Limb (tissue), 2 donors: Measurements from ENCODE around the gene PI4KA.

Source experiments
- DNase-seq, 2 donors: peaks; one replicate each; pipeline ENCODE4 v3.0.0-alpha.2; 2016; ENCODE audit errors: extremely low spot score in 2 of 2

The PI4KA gene

DNA sequence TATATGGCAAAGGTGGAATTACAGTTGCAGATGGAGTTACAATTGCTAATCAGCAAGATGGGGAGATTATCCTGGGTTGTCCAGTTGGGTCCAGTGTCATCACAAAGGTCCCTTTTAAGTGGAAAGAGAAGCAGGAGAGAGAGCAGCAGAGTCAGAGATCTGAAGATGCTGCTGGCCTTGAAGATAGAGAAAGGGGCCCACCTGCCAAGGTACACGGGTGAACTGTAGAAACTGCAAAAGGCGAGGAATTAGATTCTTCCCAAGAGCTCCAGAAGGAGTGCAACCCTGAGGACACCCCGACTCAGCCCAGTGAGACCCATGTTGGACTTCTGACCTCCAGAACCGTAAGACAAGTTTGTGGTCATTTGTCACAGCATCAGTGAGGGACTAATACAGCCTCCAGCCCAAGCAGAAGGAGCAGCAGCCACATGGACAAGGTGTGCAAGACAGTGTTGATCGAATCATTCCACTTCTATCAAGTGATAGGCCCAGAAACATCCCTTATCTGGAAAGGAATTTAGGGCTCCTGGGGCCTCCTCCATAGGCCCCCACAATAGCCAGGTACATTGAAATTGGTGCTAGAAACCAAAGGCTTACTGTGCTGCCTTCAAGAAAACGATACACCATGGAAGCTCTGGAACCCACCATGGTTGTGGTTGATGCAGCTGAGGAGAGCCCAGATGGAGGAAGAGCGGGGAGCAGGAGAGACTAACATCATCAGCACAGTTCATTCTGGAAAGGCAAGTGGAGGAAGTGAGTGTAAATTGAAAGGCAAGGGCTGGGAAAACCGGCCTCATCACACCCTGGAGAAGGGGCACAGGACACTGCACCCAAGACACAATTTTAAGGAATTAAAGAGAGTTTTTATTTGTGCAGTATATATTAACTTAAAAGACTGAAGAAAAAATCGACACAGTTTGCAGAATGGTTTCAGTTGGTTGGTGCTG is 23.5 kb upstream of the PI4KA start:
- DNase-seq = no peak

DNA sequence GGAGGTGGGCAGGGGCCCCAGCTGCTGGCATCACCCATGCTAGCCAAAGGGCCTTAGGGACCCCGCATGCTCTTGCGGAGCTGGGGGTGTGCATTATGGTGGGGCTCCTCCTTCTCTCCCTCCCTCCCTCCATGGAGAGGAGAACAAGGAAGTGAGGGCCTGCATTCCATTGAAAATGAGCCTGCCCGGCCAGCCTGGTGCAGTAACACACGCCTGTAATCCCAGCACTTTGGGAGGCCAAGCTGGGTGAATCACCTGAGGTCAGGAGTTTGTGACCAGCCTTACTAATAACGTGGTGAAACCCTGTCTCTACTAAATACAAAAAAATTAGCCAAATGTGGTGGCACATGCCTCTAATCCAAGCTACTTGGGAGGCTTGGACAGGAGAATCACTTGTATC is 22.6 kb upstream of the PI4KA start:
- no peak for DNase-seq

GRCh38 chr22:20877715-20878114 is 19.1 kb upstream of the PI4KA start:
- no peak for DNase-seq

DNA sequence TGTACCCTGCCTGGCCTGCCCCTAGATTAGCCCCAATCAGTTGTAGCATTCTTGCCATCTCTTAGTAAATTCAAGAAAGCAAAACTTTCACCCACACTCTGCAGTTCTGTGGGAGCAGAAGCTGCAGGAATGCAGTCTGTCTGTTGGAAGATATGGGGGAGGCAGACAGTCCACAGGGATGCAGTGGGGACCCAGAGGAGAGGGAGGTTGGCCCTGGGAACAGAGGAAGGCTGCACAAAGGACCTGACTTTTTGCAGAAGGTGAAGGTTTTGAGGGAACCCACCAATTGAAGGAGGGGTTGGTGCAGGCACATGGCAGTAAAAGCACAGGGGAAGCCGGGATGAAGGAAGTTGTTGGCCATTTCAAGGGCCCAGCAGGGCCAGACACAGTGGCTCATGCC is 16.7 kb upstream of the PI4KA start:
- DNase-seq = no peak

- DNase-seq = no peak
Observed at GRCh38 chr22:20873214-20873613, 14.6 kb upstream of the PI4KA start.

- DNase-seq = no peak
Observed at GRCh38 chr22:20869234-20869633, 10.6 kb upstream of the PI4KA start.

DNA sequence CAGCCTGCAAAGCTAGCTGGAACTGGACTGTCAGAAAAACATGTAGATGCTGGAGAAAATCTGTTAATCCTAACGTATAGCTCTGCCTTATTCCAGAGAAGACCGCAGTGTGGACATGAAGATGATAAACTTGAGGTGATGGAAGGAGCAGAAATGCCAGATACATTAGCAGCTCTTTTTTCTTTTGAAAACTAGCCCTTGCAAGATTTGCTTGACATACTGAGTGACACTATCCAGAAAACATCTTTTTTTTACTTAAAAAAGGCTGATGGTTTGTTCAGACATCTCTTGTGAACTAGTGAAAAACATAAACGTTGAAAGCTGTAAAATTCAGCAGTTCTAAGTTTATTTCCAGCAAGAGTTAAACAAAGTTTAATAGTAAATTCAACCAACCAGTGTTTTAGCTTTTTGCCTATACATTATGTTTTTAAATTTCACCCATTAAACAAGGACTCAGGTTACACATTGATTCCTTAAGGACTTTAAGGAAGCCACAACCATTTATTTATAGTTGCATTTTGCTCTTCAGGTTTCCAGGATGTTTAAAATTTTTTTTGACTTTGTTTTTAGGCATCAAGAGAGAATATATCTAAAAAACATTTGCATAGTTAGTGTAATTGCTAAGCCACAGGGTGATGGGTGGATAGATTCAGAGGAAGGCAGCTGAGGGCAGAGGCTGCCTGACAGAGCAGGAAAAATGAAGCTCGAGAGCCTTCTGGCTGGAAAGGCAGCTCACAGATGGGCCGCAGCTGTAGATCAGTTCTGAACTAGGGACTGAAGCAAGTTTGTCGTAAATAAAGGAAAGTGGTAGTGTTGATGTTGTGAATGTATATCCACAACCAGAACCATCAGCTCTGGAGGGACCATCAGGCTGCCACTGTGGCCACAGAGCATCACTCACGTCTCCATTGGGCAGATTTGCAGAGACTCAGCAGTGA is 9.7 kb upstream of the PI4KA start:
- no peak for DNase-seq

DNA sequence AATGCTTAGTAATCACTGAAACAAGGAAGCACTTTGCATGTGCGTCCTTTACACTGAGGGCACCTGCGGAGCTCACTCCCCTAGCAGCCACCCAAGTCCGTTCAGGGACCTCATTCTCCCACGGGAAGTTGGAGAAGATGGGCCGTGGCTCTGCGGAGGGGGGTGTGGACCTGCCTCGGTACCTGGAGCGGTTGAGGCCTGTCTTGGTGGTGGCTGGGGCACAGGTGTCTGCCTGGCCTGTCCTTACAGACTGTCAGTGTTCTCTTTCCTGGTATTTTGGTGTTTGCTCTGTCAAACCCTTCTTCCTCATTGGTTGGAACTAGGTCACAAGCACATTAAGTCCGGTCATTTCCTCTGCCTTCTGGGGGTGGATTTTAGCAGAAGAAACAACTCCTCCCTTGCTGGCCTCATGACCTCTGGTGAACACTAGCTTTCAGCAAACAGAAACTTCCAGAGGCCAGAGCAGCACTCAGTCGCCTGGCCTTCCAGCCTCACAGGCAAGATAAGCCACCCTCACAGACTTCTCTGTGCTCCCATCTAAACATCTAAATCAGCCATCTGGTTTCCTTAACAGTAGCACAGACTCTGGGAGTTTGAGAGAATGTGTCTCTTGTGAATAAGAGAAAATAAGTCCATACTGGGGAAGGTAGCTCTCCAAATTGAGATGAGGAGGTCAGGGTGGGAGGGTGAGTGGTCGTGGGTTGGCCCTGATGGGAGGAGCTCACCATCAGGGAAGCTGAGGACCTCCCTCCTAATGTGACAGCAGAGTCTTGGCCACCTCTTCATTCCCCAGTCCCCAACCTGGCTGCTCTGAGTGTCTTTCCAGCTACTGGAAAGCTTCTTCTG is 8.8 kb upstream of the PI4KA start:
- DNase-seq = no peak

- DNase-seq = no peak
Observed at GRCh38 chr22:20866736-20867135, 8.1 kb upstream of the PI4KA start.

GRCh38 chr22:20865875-20866445 is 7.3 kb upstream of the PI4KA start:
- no peak for DNase-seq

GRCh38 chr22:20865331-20865730 is 6.7 kb upstream of the PI4KA start:
- DNase-seq = no peak

- DNase-seq = no peak
Observed at GRCh38 chr22:20864186-20864908, 5.7 kb upstream of the PI4KA start.

DNA sequence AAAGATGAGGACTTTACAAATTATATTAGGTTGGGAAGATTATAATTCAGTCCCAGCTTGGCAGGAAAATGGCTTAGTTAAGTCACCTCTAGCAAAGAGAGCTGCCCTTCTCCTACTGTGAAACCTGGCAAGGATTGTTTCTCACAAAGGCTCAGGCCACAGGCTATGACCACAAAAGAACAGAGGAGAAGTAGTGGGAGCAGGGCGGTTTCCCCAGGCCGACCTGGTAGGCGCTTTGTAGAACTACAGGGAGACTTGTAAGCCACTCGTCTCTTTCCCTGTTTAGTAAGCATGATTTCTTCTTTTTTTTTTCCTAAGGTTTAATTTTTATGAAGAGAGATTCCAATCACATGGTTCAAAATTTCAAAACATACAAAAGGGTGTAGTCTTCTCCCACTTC is 4.8 kb upstream of the PI4KA start:
- DNase-seq = no peak

DNA sequence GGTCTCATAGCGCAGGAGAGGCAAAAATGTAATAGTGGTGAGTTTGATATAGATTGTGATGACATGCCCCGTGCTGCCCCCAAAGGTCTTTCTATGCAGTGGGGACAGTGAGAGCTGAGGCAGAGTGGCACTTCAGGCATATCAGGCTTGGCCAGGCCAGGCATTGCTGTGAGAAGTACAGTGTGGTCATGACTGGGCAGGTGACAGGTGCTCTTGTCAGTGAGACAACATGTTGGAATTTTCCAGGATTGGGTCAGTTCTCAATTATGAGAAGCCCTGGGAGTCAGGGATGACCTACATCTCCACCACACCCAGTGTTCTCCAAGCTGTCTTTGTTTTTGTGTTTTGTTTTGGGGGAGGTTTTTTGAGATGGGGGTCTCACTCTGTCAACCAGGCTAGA is 3.9 kb upstream of the PI4KA start:
- DNase-seq = no peak

- no peak for DNase-seq
Observed at GRCh38 chr22:20859615-20860014, 1.0 kb upstream of the PI4KA start.

DNA sequence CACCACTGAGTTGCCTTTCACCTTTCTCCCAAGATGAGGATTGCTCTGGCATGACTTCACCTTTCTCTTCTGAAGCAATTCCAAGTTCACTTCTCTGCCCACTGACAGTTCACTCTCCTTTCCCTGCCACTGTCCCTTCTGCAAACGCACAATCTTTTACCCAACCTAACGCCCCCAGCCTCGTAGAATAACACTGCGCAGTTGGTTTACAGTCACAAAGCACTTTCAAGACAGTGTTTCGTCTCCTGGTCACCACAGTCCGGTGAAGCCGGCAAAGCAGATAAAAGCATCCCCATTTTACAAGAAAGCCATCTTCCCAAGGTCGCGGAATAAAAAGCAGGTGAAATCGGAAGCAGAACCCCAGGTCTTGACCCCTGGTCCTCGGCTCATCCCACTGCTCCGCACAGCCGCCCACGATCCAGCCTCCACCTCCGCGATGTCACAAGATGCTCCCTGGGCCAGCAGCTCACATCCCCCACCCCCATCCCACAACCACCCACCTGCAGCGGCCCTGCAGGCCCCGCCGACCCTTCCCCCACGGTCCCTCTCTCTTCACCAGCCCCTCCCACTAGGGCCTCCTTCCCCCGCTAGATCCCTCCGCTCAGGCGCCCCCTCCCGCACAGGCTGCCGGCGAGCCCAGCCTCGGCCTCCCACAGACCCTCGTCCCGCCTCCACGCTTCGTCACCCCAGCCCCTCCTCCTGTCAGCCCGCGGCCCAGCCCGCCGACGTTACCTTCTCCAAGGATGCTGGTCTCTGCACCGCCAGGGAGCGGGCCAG is 585 bp downstream of the PI4KA start:
- peak; percentile 88 to 94 for DNase-seq

GRCh38 chr22:20857247-20857643 is 1.4 kb downstream of the PI4KA start:
- no peak for DNase-seq

GRCh38 chr22:20853236-20853660 is 5.4 kb downstream of the PI4KA start:
- DNase-seq = no peak

GRCh38 chr22:20852503-20852902 is 6.1 kb downstream of the PI4KA start:
- DNase-seq = no peak

- DNase-seq = no peak
Observed at GRCh38 chr22:20852076-20852475, 6.5 kb downstream of the PI4KA start.
